ENCODE data around the gene NEU3. TPM values are rescaled to one million over a fixed set of nuclear protein-coding genes. Genes with fewer than 3 reads are reported as not detected.

NEU3 gene
- total RNA-seq, 1 experiment from 2014 or later, result 19.3 TPM

DNA sequence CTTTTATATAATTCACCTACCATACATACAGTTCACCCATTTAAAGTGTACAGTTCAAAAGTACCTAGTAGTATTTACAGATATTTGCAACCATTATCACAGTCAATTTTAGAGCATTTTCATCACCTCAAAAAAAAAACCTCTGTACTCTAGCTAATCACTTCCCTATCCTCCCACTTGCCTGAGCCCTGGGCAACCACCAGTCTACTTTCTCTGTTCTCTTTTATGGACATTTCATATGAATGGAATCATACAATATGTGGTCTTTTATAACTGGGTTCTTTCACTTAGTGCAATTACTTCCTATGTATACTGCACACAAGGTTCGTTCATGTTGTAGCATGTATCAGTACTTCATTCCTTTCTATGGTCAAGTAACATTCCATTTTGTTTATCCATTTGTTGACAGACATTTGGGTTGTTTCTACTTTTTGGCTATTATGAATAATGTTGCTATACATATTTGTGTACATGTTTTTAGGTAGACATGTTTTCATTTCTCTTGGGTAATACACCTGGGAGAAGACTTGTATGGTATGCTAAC, 17.8 kb upstream of the NEU3 start:
- no peaks in the 10 kb centered on the region for H3K27me3 Mint-ChIP-seq (ENCODE audit: insufficient read depth, unreplicated experiment)
- no peaks in the 10 kb centered on the region for H3K4me1 Mint-ChIP-seq (ENCODE audit: low read depth, unreplicated experiment)
- no TSS peak for BruUV-seq (replicated peaks)
- no peak overlapping the region for H3K4me3 ChIP-seq (ENCODE audit: low read depth, low read length)
- no peaks in the 10 kb centered on the region for H3K27me3 ChIP-seq (replicated peaks; ENCODE audit: control insufficient read depth, insufficient read depth, low read length)
- ChIA-PET CTCF (no interaction called here), POLR2A (no interaction called here)
- DNase-seq, result no peak
- intact Hi-C loops (cut with micrococcal nuclease; ENCODE audit: unreplicated experiment), result no loop called here
- peaks cover 9% of the 10 kb centered on the region; the same call in 1 of the 2 replicates for H3K4me1 ChIP-seq
- no peaks in the 10 kb centered on the region for H3K9me3 ChIP-seq
- H3K36me3 ChIP-seq (ENCODE audit: control insufficient read depth, insufficient read depth, low read length), result peaks cover 1% of the 10 kb centered on the region
- peaks cover 66% of the 10 kb centered on the region for H3K36me3 Mint-ChIP-seq (ENCODE audit: insufficient read depth, unreplicated experiment)
- H3K9me3 Mint-ChIP-seq (ENCODE audit: unreplicated experiment), result no peaks in the 10 kb centered on the region
- H3K27ac Mint-ChIP-seq (ENCODE audit: unreplicated experiment), result no peak overlapping the region
- no peak overlapping the region for H3K4me3 Mint-ChIP-seq (ENCODE audit: unreplicated experiment)
- TF ChIP-seq, protein P1, sequence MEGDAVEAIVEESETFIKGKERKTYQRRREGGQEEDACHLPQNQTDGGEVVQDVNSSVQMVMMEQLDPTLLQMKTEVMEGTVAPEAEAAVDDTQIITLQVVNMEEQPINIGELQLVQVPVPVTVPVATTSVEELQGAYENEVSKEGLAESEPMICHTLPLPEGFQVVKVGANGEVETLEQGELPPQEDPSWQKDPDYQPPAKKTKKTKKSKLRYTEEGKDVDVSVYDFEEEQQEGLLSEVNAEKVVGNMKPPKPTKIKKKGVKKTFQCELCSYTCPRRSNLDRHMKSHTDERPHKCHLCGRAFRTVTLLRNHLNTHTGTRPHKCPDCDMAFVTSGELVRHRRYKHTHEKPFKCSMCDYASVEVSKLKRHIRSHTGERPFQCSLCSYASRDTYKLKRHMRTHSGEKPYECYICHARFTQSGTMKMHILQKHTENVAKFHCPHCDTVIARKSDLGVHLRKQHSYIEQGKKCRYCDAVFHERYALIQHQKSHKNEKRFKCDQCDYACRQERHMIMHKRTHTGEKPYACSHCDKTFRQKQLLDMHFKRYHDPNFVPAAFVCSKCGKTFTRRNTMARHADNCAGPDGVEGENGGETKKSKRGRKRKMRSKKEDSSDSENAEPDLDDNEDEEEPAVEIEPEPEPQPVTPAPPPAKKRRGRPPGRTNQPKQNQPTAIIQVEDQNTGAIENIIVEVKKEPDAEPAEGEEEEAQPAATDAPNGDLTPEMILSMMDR (IDR thresholded peaks at IDR 0.05; ENCODE audit: insufficient read depth in 1 of 2, low read depth in 1 of 2, low read length in 1 of 2, severe bottlenecking in 1 of 2, unreplicated experiment in 1 of 2), result no peak

DNA sequence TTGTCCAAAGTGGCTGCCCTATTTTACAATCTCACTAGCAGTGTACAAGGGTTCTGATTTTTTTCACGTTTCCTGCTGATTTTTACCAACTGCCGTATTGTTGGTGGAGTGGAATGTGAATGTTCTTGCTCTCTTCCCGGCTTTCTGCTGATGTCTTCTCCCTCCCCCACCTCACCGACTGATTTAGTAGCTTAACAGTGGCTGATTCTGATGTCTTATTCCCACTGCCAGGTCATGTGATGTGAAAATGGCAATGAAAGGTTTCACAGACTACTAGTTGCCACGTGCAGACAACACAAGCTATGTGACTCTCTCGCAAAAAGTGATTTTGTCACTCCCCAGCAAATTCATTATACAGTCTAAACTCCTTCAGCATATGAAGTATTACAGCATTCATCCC, 17.3 kb upstream of the NEU3 start:
- peaks cover 9% of the 10 kb centered on the region; the same call in 1 of the 2 replicates for H3K4me1 ChIP-seq
- ChIA-PET CTCF (no interaction called here), POLR2A (no interaction called here)
- H3K27ac Mint-ChIP-seq (ENCODE audit: unreplicated experiment), result no peak overlapping the region
- TF ChIP-seq, protein P1 (IDR thresholded peaks at IDR 0.05; ENCODE audit: insufficient read depth in 1 of 2, low read depth in 1 of 2, low read length in 1 of 2, severe bottlenecking in 1 of 2, unreplicated experiment in 1 of 2), result no peak
- no peaks in the 10 kb centered on the region for H3K27me3 ChIP-seq (replicated peaks; ENCODE audit: control insufficient read depth, insufficient read depth, low read length)
- no peaks in the 10 kb centered on the region for H3K27me3 Mint-ChIP-seq (ENCODE audit: insufficient read depth, unreplicated experiment)
- H3K9me3 Mint-ChIP-seq (ENCODE audit: unreplicated experiment), result no peaks in the 10 kb centered on the region
- intact Hi-C loops (cut with micrococcal nuclease; ENCODE audit: unreplicated experiment), result no loop called here
- H3K9me3 ChIP-seq, result no peaks in the 10 kb centered on the region
- H3K4me3 ChIP-seq (ENCODE audit: low read depth, low read length), result no peak overlapping the region
- H3K4me1 Mint-ChIP-seq (ENCODE audit: low read depth, unreplicated experiment), result no peaks in the 10 kb centered on the region
- peaks cover 1% of the 10 kb centered on the region for H3K36me3 ChIP-seq (ENCODE audit: control insufficient read depth, insufficient read depth, low read length)
- no peak for DNase-seq
- no peak overlapping the region for H3K4me3 Mint-ChIP-seq (ENCODE audit: unreplicated experiment)
- no TSS peak for BruUV-seq (replicated peaks)
- H3K36me3 Mint-ChIP-seq (ENCODE audit: insufficient read depth, unreplicated experiment), result peaks cover 65% of the 10 kb centered on the region

DNA sequence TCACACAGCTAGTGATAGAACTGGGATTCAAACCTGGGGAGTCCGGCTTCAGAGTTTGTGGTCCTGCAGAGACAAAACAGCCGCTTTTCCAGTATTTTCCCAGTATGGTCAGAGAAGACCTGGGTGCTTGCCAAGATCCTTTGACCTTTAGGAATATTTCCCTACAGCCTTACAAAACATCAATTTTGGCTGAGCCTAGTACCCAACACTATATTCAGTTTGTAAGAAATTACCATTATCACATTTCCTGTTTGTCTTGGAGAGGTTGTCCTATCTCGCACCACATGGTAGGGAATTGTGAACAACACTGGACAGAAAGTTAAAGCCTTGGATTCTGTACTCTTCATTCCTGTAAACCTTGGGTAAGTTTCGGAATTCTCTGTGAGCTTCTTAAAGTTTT, 10.7 kb upstream of the NEU3 start:
- BruUV-seq (replicated peaks), result no TSS peak
- CTCF ChIA-PET, result no interaction called here

More for the DNA sequence above, 10.7 kb upstream of the NEU3 start:
- TF ChIP-seq, protein P1 (IDR thresholded peaks at IDR 0.05; ENCODE audit: insufficient read depth in 1 of 2, low read depth in 1 of 2, low read length in 1 of 2, severe bottlenecking in 1 of 2, unreplicated experiment in 1 of 2), result no peak
- POLR2A ChIA-PET, result interaction anchor here (0.5 kb wide), 1 partner anchor 793 kb away, joined by 4 read pairs; no protein-coding TSS in a partner anchor
- H3K36me3 Mint-ChIP-seq (ENCODE audit: insufficient read depth, unreplicated experiment), result peaks cover 34% of the 10 kb centered on the region
- Histone ChIP-seq H3K4me3 (ENCODE audit: low read depth, low read length) (no peak overlapping the region), H3K4me1 (peaks cover 11% of the 10 kb centered on the region; the same call in 1 of the 2 replicates), H3K27me3 (replicated peaks; ENCODE audit: control insufficient read depth, insufficient read depth, low read length) (no peaks in the 10 kb centered on the region), H3K36me3 (ENCODE audit: control insufficient read depth, insufficient read depth, low read length) (peaks cover under 1% of the 10 kb centered on the region), H3K9me3 (no peaks in the 10 kb centered on the region)
- H3K27ac Mint-ChIP-seq (ENCODE audit: unreplicated experiment), result no peak overlapping the region
- no peak for DNase-seq
- no peak overlapping the region for H3K4me3 Mint-ChIP-seq (ENCODE audit: unreplicated experiment)
- H3K9me3 Mint-ChIP-seq (ENCODE audit: unreplicated experiment), result no peaks in the 10 kb centered on the region
- H3K27me3 Mint-ChIP-seq (ENCODE audit: insufficient read depth, unreplicated experiment), result no peaks in the 10 kb centered on the region
- no peaks in the 10 kb centered on the region for H3K4me1 Mint-ChIP-seq (ENCODE audit: low read depth, unreplicated experiment)
- intact Hi-C loops (cut with micrococcal nuclease; ENCODE audit: unreplicated experiment), result no loop called here
